Measurements from ENCODE around the gene POLE3.
A peak's percentile ranks its signal among the peaks of the same experiment; 100 is the strongest.
"Not testable (repeated sequence)": the region's sequence is repeated elsewhere in the genome, so short reads cannot be mapped to it uniquely, and the experiment has no call there.

The POLE3 gene

DNA sequence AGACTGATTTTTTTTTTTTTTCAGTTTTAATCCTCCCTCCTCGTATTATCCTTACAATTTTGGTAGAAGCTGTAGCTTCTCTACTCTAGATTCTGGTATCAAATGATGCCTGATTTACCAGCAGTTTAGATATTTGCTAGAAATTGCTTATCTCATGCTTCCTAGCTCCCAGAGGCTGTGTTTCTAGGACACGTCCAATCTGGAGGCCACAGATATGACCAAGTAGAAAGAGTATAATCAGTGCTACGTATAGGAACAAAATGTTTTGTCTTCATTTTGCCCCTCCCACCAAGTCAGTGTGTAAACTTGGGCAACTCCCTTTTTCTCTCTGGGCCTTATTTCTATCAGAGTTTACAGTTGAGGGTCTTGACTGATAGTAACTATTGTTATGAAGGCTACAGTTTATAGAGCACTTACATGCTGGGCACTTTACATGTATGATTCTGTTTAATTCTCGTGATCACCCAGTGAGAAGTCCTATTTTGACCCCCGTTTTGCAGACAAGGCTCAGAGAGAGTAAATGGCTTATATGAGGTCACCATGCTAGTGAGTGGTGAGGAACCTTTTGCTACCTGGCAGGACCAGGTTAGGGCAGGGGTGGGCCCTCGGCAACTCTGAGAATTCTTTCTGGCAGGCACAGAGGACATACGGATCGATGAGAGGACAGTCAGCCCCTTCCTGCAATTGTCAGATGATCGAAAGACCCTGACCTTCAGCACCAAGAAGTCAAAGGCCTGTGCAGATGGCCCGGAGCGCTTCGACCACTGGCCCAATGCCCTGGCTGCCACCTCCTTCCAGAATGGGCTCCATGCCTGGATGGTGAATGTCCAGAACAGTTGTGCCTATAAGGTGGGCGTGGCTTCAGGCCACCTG is 41.3 kb downstream of the POLE3 start:
- TF ChIP-seq, protein P1, sequence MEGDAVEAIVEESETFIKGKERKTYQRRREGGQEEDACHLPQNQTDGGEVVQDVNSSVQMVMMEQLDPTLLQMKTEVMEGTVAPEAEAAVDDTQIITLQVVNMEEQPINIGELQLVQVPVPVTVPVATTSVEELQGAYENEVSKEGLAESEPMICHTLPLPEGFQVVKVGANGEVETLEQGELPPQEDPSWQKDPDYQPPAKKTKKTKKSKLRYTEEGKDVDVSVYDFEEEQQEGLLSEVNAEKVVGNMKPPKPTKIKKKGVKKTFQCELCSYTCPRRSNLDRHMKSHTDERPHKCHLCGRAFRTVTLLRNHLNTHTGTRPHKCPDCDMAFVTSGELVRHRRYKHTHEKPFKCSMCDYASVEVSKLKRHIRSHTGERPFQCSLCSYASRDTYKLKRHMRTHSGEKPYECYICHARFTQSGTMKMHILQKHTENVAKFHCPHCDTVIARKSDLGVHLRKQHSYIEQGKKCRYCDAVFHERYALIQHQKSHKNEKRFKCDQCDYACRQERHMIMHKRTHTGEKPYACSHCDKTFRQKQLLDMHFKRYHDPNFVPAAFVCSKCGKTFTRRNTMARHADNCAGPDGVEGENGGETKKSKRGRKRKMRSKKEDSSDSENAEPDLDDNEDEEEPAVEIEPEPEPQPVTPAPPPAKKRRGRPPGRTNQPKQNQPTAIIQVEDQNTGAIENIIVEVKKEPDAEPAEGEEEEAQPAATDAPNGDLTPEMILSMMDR (IDR thresholded peaks at IDR 0.05) = no peak
- no peak overlapping the region for H3K9ac ChIP-seq
- no peaks in the 10 kb centered on the region for H3K27me3 ChIP-seq (ENCODE audit: control insufficient read depth, insufficient read depth, low read length)

GRCh38 chr9:113368348-113368981 is 42.0 kb downstream of the POLE3 start:
- H3K4me1 ChIP-seq = peaks cover 47% of the 10 kb centered on the region
- no peak overlapping the region for H3K4me2 ChIP-seq (ENCODE audit: low read length)
- no peaks in the 10 kb centered on the region for H3K27me3 ChIP-seq (ENCODE audit: control insufficient read depth, insufficient read depth, low read length)
- H3K9ac ChIP-seq = no peak overlapping the region
- H2AFZ ChIP-seq = no peak overlapping the region
- no peak overlapping the region for H3K4me3 ChIP-seq (ENCODE audit: low read depth, low read length)
- no peaks in the 10 kb centered on the region for H3K36me3 ChIP-seq (ENCODE audit: control insufficient read depth, insufficient read depth, low read length)
- no peaks in the 10 kb centered on the region for H3K79me2 ChIP-seq
- peak overlapping the region; percentile 92 for H3K27ac ChIP-seq
- TF ChIP-seq, protein P1 (IDR thresholded peaks at IDR 0.05) = no peak
- H3K9me3 ChIP-seq (ENCODE audit: control insufficient read depth, low read length) = no peaks in the 10 kb centered on the region

More for the DNA sequence above, 41.3 kb downstream of the POLE3 start:
- peaks cover 47% of the 10 kb centered on the region for H3K4me1 ChIP-seq
- H3K4me2 ChIP-seq (ENCODE audit: low read length) = peak overlapping the region; percentile 25
- no peaks in the 10 kb centered on the region for H3K9me3 ChIP-seq (ENCODE audit: control insufficient read depth, low read length)
- H3K79me2 ChIP-seq = no peaks in the 10 kb centered on the region
- H2AFZ ChIP-seq = no peak overlapping the region
- no peaks in the 10 kb centered on the region for H3K36me3 ChIP-seq (ENCODE audit: control insufficient read depth, insufficient read depth, low read length)
- no peak overlapping the region for H3K4me3 ChIP-seq (ENCODE audit: low read depth, low read length)
- H3K27ac ChIP-seq = peak overlapping the region; percentile 92

DNA sequence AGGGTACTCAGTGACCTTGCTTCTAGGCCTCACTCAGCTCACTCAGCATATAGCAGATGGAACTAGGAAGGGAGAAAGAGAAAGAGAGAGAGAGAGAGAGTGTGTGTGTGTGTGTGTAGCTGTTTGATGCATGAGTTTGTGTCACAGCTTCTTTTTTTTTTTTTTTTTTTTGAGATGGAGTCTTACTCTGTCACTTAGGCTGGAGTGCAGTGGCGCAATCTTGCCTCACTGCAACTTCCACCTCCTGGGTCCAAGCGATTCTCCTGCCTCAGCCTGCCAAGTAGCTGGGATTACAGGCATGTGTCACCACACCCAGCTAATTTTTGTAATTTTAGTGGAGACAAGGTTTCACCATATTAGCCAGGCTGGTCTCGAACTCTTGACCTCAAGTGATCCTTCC is 44.8 kb downstream of the POLE3 start:
- not testable (repeated sequence) for H3K4me2 ChIP-seq (ENCODE audit: low read length); H3K4me3 ChIP-seq (ENCODE audit: low read depth, low read length); H3K9me3 ChIP-seq (ENCODE audit: control insufficient read depth, low read length); H3K79me2 ChIP-seq; H3K36me3 ChIP-seq (ENCODE audit: control insufficient read depth, insufficient read depth, low read length); H3K9ac ChIP-seq; H2AFZ ChIP-seq; H3K27me3 ChIP-seq (ENCODE audit: control insufficient read depth, insufficient read depth, low read length)
- peaks cover 45% of the 10 kb centered on the region for H3K4me1 ChIP-seq
- H3K27ac ChIP-seq = peak overlapping the region; percentile 53

DNA sequence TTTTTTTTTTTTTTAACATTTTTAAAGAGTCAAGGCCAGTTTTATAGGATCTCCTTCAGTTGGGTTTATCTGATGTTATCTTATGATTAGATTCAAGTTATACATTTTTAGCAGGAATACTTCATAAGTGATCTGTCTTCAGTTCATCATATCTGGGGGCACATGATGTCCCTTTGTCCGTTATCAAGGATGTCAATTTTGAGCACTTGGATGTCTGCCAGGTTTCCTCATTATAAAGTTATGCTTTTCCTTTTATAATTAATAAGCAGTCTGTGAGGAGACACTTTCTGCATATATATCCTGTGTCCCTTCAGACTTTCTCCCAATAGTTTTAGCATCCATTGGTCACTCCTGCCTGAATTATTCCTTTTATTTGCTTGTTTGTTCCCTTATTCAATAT is 45.5 kb downstream of the POLE3 start:
- H3K4me3 ChIP-seq (ENCODE audit: low read depth, low read length) = no peak overlapping the region
- no peaks in the 10 kb centered on the region for H3K79me2 ChIP-seq
- peaks cover 47% of the 10 kb centered on the region for H3K4me1 ChIP-seq
- H2AFZ ChIP-seq = no peak overlapping the region
- H3K27me3 ChIP-seq (ENCODE audit: control insufficient read depth, insufficient read depth, low read length) = no peaks in the 10 kb centered on the region
- H3K36me3 ChIP-seq (ENCODE audit: control insufficient read depth, insufficient read depth, low read length) = peaks cover 3% of the 10 kb centered on the region
- H3K9me3 ChIP-seq (ENCODE audit: control insufficient read depth, low read length) = no peaks in the 10 kb centered on the region
- no peak overlapping the region for H3K4me2 ChIP-seq (ENCODE audit: low read length)
- no peak overlapping the region for H3K9ac ChIP-seq
- TF ChIP-seq, protein P1 (IDR thresholded peaks at IDR 0.05) = no peak
- peak overlapping the region; percentile 53 for H3K27ac ChIP-seq

GRCh38 chr9:113363336-113363735 is 47.1 kb downstream of the POLE3 start:
- TF ChIP-seq, protein P1 (IDR thresholded peaks at IDR 0.05) = no peak
- peaks cover 3% of the 10 kb centered on the region for H3K36me3 ChIP-seq (ENCODE audit: control insufficient read depth, insufficient read depth, low read length)
- H3K4me1 ChIP-seq = peaks cover 54% of the 10 kb centered on the region
- H3K4me2 ChIP-seq (ENCODE audit: low read length) = no peak overlapping the region
- H3K27ac ChIP-seq = peak overlapping the region; percentile 95
- no peak overlapping the region for H3K9ac ChIP-seq
- H3K27me3 ChIP-seq (ENCODE audit: control insufficient read depth, insufficient read depth, low read length) = no peaks in the 10 kb centered on the region
- no peaks in the 10 kb centered on the region for H3K79me2 ChIP-seq
- no peak overlapping the region for H2AFZ ChIP-seq
- no peak overlapping the region for H3K4me3 ChIP-seq (ENCODE audit: low read depth, low read length)
- no peaks in the 10 kb centered on the region for H3K9me3 ChIP-seq (ENCODE audit: control insufficient read depth, low read length)

Measured in parathyroid adenoma (tissue), 2 donors.